HG03066 (cell line): ENCODE results near the gene WNT10A.
"Not testable (repeated sequence)": the region's sequence is repeated elsewhere in the genome, so short reads cannot be mapped to it uniquely, and the experiment has no call there.

Experiments used
- ATAC-seq: cut with Tn5 transposase; IDR thresholded peaks from one replicate; pipeline ENCODE4 v1.9.1; 2021; ENCODE audit warnings: low read depth; ENCODE audit not compliant: unreplicated experiment

WNT10A gene

DNA sequence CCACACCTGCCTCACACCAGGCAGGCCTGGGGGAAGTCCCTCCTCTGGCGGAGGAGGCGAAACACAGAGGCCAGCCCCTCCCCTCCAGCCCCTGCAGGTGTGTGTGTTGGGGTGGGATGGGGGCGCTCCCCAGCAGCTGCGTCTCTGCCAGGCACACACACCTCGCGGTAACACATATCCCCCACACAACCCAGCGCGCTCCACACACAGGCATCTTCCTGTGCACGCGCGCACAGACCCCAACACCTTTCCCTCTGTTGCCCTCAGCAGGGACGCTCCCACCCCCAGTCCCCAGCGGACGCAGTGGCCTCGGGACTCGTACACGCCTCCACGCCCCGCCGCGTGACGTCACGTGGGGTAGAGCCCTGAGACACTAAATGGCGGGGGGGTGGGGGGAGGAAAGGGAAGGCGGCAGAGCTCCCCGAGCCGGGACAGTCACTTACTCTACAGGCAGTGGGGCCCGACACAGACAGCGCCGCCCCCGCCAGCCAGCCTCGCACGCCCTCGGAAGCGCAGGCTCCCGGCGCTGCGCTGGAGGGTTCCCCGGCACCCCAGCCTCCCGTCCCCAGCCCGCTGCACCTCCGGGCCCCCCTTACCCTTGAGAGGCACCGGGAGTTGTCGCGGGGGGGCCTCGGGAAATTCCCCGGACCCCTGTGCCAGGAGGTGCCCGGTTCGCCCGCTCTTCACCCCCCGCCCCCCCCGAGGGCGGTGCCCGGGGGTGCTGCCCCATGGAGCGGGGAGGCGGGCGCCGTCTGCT lies at the start of gene WNT10A:
Gene WNT10A (plus strand): TSS at position 751 of the 757 bp plus-strand sequence. CDS start 144 bp downstream, outside the sequence.
- ATAC-seq: peak; percentile 74

DNA sequence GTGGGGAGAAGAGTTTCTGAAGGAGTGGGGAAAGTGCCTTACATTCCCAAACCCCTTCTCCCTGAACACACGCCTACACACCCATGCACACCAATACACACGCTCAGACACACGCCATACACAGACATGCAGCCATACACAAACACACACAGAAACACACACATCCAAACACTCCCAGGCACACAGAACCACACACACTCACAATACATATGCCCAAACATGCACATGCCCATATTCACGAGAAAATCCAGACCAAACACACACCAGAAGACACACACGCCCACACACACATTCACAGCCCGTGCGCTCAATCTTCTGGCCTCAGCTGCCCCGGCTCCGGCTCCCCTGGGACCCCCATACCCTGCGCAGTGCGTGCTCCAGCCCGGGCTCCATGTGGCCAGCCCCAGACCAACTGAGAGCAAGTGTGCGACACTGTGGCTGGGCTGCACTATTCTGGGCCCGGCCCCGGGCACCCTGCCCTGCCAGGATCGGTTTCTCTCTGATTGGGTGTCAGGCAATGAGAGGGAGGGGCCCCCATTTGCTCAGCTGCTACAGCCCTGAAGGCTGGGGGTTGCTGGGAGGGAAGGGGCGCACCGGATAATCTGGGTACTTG lies 49.2 kb upstream of the WNT10A start, which contains the start of gene PRKAG3:
Gene PRKAG3 (minus strand): TSS at position 426 of the 613 bp plus-strand sequence.
- no peak for ATAC-seq

DNA sequence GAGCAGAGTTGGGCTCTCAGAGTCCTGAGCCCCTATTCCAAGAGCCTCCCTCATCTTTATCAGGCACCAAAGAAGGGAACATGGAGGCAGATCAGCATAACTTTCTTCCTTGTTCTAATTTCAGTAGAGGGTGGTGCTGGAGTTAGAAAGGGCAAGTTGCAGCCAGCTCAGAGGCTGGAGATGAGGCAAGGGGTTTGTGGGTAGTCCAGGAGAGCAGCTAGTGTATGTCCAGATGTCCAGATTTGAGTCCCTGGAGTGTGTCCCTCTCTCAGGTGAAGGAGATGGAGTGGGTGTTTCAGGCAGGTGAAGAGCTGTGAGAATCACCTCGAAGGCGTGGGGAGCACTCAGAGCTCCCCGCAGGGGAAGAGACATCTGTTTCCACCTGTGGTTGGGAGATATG lies 48.6 kb upstream of the WNT10A start:
- ATAC-seq: no peak

DNA sequence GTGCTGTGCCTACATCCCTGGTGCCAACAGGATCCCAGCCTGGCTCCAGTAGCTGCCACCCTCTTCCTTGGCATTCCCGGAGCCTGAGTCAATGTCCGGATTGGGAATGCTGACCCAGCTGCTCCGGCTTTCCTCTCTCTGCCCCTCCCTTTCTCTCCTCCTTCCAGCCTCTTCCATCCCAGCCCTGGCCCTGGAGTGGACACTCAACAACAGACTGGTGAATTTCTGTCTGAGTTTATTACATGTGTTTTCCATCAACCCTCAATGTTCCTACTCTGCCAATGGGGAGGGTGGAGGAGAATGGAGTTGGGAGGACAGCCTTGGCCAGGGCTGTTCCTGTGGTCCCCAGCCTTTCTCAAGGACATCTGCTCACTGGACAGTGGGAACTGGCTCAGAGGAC lies 48.1 kb upstream of the WNT10A start:
- ATAC-seq: no peak

DNA sequence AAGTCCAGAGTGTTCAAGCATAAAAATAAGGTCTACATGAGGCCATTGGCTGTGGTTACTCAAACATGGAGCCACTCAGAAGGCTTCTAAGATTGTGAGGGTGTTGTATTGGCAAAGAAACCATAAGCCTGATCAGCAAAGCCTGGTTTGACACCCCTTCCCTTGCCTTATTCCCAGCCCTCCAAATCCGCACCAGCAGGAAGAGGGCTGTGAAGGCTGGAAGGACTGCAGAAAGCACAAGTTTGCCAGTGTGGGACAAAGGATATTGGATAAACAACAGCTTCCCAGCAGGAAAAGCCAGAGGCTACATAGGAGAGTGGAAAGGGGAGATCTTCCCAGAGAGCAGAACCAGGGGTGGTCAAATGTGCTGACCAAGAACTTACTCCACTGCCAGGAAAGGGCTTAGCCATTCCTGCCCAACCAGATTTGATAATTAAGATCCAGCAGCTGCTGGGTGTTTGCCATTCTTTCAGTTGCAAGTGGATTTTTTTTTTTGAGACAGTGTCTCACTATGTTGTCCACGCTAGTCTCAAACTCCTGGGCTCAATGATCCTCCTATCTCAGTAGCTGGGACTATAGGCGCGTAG lies 47.5 kb upstream of the WNT10A start:
- ATAC-seq: no peak

DNA sequence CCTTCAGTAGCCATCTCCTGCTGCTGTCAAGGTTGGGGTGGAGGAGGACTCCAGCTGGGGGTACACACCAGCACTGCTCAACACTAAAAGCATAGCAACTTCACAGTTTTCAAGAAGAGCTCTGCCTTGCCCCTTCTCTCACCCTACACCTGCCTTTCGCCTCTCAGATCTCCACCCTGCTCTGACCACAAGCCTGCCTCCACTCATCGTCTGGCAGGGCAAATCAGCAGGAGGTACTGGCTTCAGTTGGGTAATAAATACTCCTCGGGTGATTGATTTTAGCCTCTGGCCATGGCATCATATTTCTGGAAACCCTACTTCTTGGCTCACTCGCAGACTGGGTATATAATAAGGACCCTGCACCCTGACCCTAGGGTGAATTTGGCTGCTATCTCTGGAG lies 46.0 kb upstream of the WNT10A start:
- no peak for ATAC-seq

DNA sequence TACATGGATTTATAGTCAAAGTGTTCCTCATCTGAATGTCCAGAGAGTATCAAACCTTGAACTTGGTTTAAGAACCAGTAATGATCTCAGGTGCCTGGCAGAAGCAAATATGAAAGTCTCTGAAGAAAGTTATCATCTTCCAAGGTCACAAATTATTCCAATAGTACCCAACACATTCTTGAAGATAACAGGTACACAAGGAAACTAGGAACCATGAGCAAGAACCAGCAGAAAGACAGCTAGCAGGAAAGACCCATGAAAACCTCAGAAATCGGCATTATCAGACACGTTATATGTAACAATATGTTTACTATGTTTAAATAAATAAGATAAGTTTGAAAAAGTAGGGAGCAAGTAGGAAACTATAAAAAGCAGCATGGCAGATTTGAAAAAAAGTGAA lies 43.2 kb upstream of the WNT10A start:
- ATAC-seq: no peak

DNA sequence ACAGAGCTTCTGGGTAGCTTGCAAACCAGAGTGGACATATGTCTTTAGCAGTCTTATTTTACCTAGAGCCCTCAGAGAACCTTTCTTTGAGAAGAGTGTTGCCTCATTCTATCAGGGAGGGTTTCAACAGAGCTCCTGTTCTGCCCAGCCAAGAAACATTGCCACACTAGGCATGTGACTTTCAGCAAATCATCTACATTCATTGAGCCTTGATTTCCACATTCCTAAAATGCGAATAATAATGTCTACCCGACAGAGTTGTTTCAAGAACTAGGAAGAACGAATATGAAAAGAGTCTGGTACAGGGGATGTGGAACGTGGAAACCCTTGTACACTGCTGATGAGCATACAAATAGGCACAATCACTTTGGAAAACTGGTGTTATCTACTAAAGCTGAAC lies 41.2 kb upstream of the WNT10A start:
- ATAC-seq: no peak

DNA sequence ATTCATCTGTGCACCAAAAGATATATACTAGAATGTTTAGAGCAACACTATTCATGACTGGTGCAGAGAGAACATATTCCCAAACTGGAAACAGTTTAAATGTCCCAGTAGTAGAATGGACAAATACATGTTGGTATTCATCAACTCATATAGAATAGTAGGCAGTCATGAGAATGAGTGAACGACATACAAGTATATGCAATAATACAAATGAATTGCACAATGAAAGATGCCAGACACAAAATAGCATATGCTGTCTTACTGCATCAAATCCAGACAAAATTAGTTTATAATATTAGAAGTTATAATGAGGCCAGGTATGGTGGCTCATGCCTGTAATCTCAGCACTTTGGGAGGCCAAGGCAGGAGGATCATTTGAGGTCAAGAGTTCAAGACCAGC lies 40.8 kb upstream of the WNT10A start:
- no peak for ATAC-seq

DNA sequence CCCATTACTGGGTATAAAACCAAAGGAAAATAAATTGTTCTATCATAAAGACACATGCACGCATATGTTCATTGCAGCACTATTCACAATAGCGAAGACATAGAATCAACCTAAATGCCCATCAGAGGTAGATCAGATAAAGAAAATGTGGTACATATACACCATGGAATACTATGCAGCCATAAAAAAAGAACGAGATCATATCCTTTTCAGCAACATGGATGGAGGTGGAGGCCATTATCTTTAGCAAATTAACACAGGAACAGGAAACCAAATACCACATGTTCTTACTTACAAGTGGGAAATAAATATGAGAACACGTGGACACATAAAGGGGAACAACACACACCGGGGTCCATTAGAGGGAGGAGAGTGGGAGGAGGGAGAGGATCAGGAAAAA lies 36.3 kb upstream of the WNT10A start:
- ATAC-seq: not testable (repeated sequence)

DNA sequence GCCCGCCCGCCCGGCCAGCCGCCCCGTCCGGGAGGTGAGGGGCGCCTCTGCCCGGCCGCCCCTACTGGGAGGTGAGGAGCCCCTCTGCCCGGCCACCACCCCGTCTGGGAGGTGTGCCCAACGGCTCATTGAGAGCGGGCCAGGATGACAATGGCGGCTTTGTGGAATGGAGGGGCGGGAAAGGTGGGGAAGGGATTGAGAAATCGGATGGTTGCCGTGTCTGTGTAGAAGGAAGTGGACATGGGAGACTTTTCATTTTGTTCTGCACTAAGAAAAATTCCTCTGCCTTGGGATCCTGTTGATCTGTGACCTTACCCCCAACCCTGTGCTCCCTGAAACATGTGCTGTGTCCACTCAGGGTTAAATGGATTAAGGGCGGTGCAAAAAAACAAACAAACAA lies 33.7 kb upstream of the WNT10A start:
- ATAC-seq: not testable (repeated sequence)

DNA sequence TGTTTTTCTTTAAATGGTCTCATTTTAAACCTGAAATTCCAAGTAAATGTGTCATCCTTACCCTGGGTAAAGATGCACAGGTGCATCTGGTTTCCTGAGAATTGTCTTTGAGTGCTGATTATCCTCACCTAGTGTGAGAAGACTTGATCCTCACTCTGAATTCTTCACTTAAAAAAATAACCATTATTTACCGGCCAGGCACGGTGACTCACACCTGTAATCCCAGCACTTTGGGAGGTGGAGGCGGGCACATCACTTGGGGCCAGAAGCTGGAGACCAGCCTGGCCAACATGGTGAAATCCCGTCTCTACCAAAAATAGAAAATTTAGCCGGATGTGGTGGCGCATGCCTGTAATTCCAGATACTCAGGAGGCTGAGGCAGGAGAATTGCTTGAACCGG lies 30.9 kb upstream of the WNT10A start:
- ATAC-seq: no peak

DNA sequence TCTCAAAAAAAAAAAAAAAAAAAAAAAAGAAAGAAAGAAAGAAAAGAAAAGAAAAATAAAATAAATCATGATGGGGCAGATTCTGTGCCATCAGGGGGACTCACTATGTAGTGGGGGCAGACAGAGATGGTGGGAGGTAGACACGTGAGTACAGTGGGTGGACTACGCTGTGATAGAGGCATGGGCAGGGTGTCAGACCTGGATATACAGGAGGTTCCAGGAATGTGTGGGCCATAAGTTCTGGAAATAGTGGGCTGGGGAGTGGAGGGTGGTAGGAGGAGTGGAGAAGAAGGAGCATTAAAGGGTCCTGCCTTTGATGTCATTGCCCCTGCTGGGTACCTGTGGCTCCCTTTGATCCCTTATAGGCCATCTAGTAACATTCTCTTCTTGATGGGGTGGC lies 29.9 kb upstream of the WNT10A start:
- no peak for ATAC-seq

DNA sequence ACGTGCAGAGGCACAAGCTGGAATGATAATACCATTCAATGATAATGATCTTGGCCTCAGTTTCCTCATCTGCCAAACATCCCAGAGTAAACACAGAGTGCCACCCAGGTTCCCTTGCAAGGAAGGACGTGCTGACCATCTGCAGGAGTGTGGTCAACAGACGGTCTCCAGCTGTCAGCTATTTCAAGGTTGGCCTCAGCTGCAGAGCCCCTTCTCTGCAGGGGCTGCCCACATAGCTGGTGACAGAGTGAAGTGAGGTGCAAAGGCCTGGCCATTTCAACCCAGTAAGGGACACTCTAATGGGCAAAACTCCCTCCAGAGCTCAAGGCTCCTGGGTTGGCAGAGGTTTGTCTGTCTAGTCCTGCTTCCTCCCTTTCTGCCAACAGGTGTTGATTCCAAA lies 29.4 kb upstream of the WNT10A start:
- ATAC-seq: no peak

DNA sequence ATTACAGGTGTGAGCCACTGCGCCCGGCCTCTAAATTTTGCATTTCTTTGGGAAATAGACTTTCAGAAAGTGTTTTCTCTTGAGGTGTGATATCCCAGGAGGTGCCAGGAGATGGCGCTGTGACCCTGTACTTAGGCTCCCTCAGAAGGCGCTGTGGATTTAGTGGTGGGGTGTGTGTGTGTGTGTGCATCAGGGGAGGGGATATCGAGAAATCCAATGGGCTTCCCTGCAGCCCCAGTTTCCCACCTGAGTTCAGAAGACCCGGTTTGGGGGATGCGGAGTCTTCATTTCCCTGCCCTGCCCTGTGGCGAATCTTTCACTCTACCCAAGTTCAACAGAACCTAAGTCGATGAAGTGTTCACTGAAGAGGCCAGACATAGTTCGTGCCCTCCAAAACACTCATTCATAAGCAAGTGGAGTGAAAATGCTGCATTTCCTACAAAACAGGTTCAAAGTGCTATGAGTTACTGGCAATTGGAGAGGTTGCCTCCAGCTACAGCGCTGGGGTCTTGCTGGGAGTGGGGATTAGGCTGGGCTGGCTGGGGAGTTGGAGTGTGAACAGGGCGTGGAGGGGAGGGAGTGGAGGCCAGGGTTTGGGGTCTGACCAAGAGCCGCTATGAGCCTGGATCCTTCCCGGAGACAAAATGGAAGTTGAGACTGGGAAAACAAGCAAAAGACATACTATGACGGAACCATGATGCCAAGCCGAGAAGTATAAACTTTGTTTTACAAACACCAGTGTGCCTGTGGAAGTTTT lies 27.6 kb upstream of the WNT10A start:
- ATAC-seq: no peak

DNA sequence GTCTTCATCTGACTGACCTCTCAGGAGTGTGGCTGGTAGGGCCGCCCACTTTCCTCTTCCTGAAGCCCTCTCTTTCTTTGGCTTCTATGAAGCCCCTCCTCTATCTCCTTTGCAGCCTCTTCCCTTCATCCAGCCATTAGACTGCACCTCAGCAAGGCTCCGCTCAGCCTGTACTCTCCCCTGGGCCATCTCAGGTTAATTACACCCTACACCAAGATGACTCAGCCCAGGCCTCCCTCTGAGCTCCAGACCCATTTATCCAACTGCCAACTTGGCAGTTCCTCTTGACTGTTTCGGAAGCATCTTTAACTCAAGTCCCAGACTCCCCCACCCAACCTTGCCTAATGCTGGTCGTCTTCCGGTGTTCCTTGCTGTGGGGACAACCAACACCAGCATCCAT lies 26.9 kb upstream of the WNT10A start:
- ATAC-seq: no peak

DNA sequence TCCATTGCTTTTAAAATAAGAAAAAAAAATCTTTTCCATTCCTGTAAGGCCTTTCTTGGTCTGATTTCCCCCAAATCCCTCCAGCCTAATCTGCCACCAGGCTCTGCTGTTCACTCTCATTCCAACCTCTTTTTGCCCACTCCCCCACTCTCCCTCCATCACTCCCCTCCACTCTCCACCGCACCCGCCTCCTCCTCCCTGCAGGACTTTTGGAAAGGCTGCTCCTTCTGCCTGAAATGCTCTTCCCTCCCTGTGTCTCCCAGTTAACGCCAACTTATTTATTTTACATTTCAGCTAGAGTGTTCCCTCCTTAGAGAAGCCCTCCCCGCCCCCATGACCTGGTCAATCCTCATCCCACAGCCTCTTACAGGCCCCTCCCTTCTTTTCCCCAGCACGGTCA lies 25.8 kb upstream of the WNT10A start:
- no peak for ATAC-seq

DNA sequence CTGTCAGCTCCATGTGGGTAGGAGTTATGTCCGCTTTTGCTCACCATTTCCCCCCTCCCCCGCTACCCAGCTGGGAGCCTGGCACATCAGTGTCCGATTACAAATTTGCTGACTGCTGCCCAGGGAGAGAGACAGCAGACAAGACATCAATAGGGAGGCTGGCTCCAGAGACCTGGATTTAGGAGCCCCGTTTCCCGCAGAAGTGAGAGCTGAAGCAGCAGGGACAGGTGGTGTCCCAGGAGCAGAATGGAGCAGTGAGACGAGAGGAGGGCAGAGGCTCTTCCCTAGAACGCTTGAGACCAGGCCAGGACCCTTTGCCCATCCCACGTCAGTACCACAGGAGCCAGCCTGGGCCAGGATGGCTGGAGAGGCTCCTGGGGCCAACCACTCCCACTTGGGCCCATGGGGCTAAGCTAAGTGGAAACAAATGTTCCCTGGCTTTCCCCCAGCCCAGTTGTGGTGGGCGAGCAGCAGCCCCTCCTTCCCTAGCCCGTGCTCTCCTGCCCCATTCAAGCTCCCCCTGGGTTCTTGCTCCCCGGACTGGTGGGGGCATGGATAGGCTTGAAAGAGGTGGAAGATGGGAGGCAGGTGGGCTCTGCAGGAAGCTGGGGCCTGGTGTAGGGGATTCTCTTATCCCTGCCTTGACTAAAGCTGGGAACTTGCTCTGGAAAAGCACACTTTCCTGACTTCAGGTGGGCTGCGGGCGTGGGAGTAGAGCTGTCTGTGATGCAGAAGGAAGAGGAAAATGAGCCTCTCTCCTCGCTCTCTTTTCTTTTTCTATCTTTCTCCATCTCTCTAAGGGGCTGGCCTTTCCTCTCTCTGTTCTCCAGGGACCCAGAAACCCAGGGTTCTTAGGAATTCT lies 25.1 kb upstream of the WNT10A start:
- no peak for ATAC-seq

DNA sequence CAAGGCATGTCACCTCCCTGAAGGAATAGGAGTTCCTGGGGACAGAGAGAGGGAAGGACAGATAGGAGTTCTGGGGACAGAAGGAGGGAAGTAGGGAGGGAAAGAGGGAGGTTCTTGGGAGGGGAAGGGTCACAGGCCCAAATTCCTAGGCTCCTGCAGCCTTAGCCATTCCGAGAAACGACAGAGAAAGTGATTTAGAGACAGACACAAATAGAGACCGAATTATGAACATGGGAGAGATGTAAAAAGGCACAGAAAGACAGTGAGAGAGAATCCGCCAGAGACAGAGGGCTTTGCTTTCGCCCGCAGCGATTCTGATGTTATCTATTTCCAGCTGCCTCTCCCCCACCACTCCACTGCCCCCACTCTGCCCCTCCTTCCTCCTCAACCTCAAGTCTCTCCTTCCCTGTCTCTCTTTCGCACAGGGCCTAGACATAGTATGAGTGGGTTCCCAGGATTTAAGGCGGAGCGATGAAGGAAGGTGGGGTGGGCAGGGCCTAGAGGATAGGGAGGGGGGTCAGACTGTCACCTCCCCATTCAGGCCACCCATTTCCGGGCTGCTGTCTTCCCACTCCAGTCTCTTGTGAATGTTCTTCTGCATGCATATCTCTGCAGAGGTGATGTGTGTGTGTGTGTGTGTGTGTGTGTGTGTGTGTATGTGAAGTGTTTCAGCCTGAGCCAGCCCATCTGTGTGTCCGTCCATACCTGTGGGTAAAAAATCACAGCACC lies 24.3 kb upstream of the WNT10A start:
- ATAC-seq: no peak

DNA sequence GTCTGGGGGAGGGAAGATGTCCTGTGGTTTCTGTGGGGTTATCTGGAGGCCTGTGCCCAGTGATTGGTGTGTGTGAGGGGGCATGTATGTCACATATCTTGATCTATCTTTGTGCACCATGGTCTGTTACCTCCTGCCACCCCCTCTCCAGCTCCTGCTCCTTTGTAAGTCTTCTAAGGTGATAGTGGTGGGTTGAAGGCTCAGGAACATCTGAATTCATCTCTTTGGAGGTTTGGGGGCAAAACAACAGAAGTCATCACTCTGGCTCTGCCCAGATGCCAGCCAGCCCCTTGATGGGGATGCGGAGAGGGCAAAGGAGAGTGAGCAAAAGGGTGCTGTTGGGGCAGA lies 23.8 kb upstream of the WNT10A start:
- ATAC-seq: no peak
